ENCODE results near the gene RHBDD3. TPM values are rescaled to one million over a fixed set of nuclear protein-coding genes. Genes with fewer than 3 reads are reported as not detected.

Gene RHBDD3
- total and polyA plus RNA-seq, 12 donors = 12.2 to 103 (median 45.0) TPM

- no peaks in the 10 kb centered on the region for H3K36me3 ChIP-seq (replicated peaks in 1 of 2)
- 54 to 65% (median 60%) methylated on average over 10 to 28 of the region's 28 CpGs for WGBS, 4 donors
- TF ChIP-seq, protein P1, sequence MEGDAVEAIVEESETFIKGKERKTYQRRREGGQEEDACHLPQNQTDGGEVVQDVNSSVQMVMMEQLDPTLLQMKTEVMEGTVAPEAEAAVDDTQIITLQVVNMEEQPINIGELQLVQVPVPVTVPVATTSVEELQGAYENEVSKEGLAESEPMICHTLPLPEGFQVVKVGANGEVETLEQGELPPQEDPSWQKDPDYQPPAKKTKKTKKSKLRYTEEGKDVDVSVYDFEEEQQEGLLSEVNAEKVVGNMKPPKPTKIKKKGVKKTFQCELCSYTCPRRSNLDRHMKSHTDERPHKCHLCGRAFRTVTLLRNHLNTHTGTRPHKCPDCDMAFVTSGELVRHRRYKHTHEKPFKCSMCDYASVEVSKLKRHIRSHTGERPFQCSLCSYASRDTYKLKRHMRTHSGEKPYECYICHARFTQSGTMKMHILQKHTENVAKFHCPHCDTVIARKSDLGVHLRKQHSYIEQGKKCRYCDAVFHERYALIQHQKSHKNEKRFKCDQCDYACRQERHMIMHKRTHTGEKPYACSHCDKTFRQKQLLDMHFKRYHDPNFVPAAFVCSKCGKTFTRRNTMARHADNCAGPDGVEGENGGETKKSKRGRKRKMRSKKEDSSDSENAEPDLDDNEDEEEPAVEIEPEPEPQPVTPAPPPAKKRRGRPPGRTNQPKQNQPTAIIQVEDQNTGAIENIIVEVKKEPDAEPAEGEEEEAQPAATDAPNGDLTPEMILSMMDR (IDR thresholded peaks at IDR 0.05) = no peak
- no peak for TF ChIP-seq POLR2A (IDR thresholded peaks at IDR 0.05)
- H3K27me3 ChIP-seq = peaks cover 15% of the 10 kb centered on the region
- intact Hi-C loops (cut with DNase I) = no loop called here
- peak overlapping the region in 1 of 4 donors; percentile 7 for H3K4me3 ChIP-seq
- peak in 2 of 7 donors; percentile 34 to 52 for DNase-seq
- peak overlapping the region in 3 of 5 donors; percentile 69 to 82 (median 76) for H3K27ac ChIP-seq
- peaks cover 53 to 80% of the 10 kb centered on the region in 2 donors for H3K4me1 ChIP-seq (replicated peaks in 1 of 2)
- no peaks in the 10 kb centered on the region for H3K9me3 ChIP-seq (replicated peaks in 1 of 3)
Observed at GRCh38 chr22:29310065-29310862, 42.5 kb upstream of the RHBDD3 start.

GRCh38 chr22:29309332-29310064 is 41.7 kb upstream of the RHBDD3 start:
- Histone ChIP-seq H3K27me3 (peaks cover 8% of the 10 kb centered on the region), H3K9me3 (replicated peaks in 1 of 3) (no peaks in the 10 kb centered on the region), H3K36me3 (replicated peaks in 1 of 2) (no peaks in the 10 kb centered on the region), H3K4me3 (peak overlapping the region in 1 of 4 donors; percentile 7), H3K4me1 (replicated peaks in 1 of 2) (peaks cover 47 to 72% of the 10 kb centered on the region in 2 donors), H3K27ac (peak overlapping the region in 4 of 5 donors; percentile 34 to 76 (median 70))
- TF ChIP-seq, protein P1 (IDR thresholded peaks at IDR 0.05) = no peak
- peak in 1 of 2 donors; percentile 43 for TF ChIP-seq POLR2A (IDR thresholded peaks at IDR 0.05)
- intact Hi-C loops (cut with DNase I) = no loop called here
- DNase-seq = peak; percentile 65 to 92 (median 88)
- WGBS, 4 donors = 66 to 71% (median 69%) methylated on average over 9 to 21 of the region's 21 CpGs

- Histone ChIP-seq H3K4me3 (peak overlapping the region in 1 of 4 donors; percentile 3), H3K27ac (peak overlapping the region in 4 of 5 donors; percentile 34 to 80 (median 73)), H3K36me3 (replicated peaks in 1 of 2) (no peaks in the 10 kb centered on the region), H3K4me1 (replicated peaks in 1 of 2) (peaks cover 45 to 66% of the 10 kb centered on the region in 2 donors), H3K27me3 (peaks cover 3% of the 10 kb centered on the region), H3K9me3 (replicated peaks in 1 of 3) (no peaks in the 10 kb centered on the region)
- intact Hi-C loops (cut with DNase I) = no loop called here
- DNase-seq = peak in 3 of 7 donors; percentile 19 to 56 (median 50)
- WGBS, 4 donors = 45 to 58% (median 51%) methylated on average over 11 to 13 of the region's 13 CpGs
- no peak for TF ChIP-seq POLR2A (IDR thresholded peaks at IDR 0.05)
- TF ChIP-seq, protein P1 (IDR thresholded peaks at IDR 0.05) = no peak
Observed at GRCh38 chr22:29308791-29309262, 41.0 kb upstream of the RHBDD3 start.
